COLO668 (cell line): ENCODE measurements around the gene HSD17B14.
"Not testable (repeated sequence)": the region's sequence is repeated elsewhere in the genome, so short reads cannot be mapped to it uniquely, and the experiment has no call there.

Experiments used
- DNase-seq: peaks from one replicate; lab custom pipeline; 2025; ENCODE audit not compliant: unreplicated experiment; lab: John Stamatoyannopoulos, UW

Gene HSD17B14

GRCh38 chr19:48799358-48800300 is 36.7 kb downstream of the HSD17B14 start:
- no peak for DNase-seq

GRCh38 chr19:48798937-48799336 is 37.4 kb downstream of the HSD17B14 start:
- DNase-seq = peak; percentile 17

- no peak for DNase-seq
Observed at GRCh38 chr19:48797103-48797502, 39.2 kb downstream of the HSD17B14 start.

GRCh38 chr19:48796298-48797083 is 39.8 kb downstream of the HSD17B14 start:
- no peak for DNase-seq

- no peak for DNase-seq
Observed at GRCh38 chr19:48795685-48796070, 40.6 kb downstream of the HSD17B14 start.

- DNase-seq = peak; percentile 87
Observed at GRCh38 chr19:48795055-48795684, 41.1 kb downstream of the HSD17B14 start.

- no peak for DNase-seq
Observed at GRCh38 chr19:48794291-48794690, 42.0 kb downstream of the HSD17B14 start.

- DNase-seq = no peak
Observed at GRCh38 chr19:48793271-48793670, 43.0 kb downstream of the HSD17B14 start.

- not testable (repeated sequence) for DNase-seq
Observed at GRCh38 chr19:48787331-48787730, 49.0 kb downstream of the HSD17B14 start.

GRCh38 chr19:48786422-48786821 is 49.9 kb downstream of the HSD17B14 start:
- DNase-seq = not testable (repeated sequence)

GRCh38 chr19:48784527-48784926 is 51.8 kb downstream of the HSD17B14 start:
- DNase-seq = no peak

- DNase-seq = no peak
Observed at GRCh38 chr19:48780631-48781391, 55.5 kb downstream of the HSD17B14 start.

GRCh38 chr19:48779636-48780035 is 56.7 kb downstream of the HSD17B14 start:
- DNase-seq = no peak

GRCh38 chr19:48777720-48778119 is 58.6 kb downstream of the HSD17B14 start:
- no peak for DNase-seq

- DNase-seq = no peak
Observed at GRCh38 chr19:48777139-48777538, 59.2 kb downstream of the HSD17B14 start.

- no peak for DNase-seq
Observed at GRCh38 chr19:48772503-48772953, 63.8 kb downstream of the HSD17B14 start.

- DNase-seq = no peak
Observed at GRCh38 chr19:48770734-48771472, 65.4 kb downstream of the HSD17B14 start.

- DNase-seq = no peak
Observed at GRCh38 chr19:48770266-48770665, 66.0 kb downstream of the HSD17B14 start.

- no peak for DNase-seq
Observed at GRCh38 chr19:48768994-48769713, 67.1 kb downstream of the HSD17B14 start.
